Measurements from ENCODE around the gene CEP295NL.
A peak's percentile ranks its signal among the peaks of the same experiment; 100 is the strongest.

CEP295NL gene

DNA sequence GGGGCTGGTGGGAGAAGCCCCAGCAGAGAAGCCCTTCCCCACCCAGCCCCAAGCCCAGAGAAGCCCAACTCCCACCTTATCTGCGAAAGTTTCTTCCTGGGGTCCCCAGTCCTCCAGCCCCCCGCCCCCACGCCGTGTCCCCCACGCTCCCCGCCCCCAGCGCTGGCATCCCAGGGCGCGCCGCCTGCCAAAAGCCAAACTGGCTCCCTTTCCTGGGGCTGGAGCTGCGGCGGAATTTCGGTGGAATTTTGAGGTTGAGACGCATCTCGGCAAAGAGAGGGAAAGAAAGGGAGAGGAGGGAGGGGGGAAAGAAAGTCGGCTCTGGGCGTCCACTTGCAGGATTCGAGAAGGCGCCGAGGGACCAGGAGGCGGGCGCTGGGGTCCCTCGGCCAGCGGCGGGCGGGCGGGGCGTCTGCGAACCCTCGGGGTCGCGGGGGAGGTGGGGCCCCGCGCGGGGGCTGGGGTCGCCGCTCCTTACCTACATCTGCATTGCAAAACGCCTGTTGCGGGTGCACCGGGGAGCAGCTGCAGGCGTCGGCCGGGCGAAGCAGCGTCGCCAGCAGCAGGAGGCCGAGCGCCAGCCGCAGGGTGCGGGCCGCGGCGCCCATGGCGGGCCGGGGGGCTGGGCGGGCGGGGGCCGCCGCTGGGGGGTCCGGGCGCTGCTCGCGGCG lies 21.6 kb upstream of the CEP295NL start:
- H3K4me3 ChIP-seq (ENCODE audit: low read depth, low read length), result peak overlapping the region; percentile 53
- TF ChIP-seq, protein P1, sequence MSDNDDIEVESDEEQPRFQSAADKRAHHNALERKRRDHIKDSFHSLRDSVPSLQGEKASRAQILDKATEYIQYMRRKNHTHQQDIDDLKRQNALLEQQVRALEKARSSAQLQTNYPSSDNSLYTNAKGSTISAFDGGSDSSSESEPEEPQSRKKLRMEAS (IDR thresholded peaks at IDR 0.05; ENCODE audit: low read depth, low read length), result no peak
- TF ChIP-seq MYC (IDR thresholded peaks at IDR 0.05; ENCODE audit: low read depth, low read length), result no peak
- no peak for TF ChIP-seq POLR2A (IDR thresholded peaks at IDR 0.05; ENCODE audit: extremely low read depth, insufficient read length)
- TF ChIP-seq, protein P2, sequence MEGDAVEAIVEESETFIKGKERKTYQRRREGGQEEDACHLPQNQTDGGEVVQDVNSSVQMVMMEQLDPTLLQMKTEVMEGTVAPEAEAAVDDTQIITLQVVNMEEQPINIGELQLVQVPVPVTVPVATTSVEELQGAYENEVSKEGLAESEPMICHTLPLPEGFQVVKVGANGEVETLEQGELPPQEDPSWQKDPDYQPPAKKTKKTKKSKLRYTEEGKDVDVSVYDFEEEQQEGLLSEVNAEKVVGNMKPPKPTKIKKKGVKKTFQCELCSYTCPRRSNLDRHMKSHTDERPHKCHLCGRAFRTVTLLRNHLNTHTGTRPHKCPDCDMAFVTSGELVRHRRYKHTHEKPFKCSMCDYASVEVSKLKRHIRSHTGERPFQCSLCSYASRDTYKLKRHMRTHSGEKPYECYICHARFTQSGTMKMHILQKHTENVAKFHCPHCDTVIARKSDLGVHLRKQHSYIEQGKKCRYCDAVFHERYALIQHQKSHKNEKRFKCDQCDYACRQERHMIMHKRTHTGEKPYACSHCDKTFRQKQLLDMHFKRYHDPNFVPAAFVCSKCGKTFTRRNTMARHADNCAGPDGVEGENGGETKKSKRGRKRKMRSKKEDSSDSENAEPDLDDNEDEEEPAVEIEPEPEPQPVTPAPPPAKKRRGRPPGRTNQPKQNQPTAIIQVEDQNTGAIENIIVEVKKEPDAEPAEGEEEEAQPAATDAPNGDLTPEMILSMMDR (IDR thresholded peaks at IDR 0.05; ENCODE audit: low read depth, low read length), result no peak
- DNase-seq (ENCODE audit: low read depth), result peak; percentile 51

DNA sequence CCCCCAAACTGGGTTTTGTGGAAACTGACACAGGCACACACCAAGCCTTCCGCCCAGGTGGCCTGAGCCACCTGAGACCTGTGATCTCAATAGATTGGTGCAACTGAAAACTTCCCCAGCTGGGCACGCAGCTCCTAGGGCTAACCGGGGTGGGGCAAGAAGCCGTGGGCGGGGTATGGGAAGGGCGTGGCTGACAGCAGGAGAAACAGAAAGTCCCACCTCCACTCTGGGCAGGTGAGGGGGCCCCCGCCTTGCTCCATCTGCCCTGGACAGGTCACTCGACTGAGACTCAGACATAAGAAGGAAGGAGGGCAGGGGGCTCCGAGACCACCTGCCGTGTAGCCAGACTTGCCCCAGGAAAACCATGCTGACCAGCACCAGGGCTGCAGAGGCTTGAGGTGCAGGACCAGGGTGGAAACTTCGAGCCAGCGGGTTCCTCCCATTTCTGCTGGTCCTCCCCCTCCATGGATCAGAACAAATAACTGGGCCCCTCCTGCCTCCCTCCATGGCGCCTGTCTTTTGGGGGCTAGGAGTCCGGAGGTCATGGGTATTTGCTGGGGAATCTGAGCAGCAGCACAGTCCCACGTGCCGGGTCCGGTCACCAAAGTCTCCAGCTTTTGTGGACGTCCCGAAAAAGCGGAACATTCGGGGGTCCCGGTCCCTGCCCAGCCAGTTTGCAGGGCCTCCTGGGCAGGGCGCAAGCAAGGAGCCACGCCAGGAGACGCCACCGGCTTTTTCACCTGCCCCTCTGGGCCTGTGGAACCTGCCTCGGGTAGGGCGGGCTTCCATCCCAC lies 20.9 kb upstream of the CEP295NL start:
- peak; percentile 64 for DNase-seq (ENCODE audit: low read depth)
- TF ChIP-seq, protein P2 (IDR thresholded peaks at IDR 0.05; ENCODE audit: low read depth, low read length), result no peak
- TF ChIP-seq, protein P1 (IDR thresholded peaks at IDR 0.05; ENCODE audit: low read depth, low read length), result no peak
- TF ChIP-seq POLR2A (IDR thresholded peaks at IDR 0.05; ENCODE audit: extremely low read depth, insufficient read length) (no peak), MYC (IDR thresholded peaks at IDR 0.05; ENCODE audit: low read depth, low read length) (no peak)
- peak overlapping the region; percentile 53 for H3K4me3 ChIP-seq (ENCODE audit: low read depth, low read length)

DNA sequence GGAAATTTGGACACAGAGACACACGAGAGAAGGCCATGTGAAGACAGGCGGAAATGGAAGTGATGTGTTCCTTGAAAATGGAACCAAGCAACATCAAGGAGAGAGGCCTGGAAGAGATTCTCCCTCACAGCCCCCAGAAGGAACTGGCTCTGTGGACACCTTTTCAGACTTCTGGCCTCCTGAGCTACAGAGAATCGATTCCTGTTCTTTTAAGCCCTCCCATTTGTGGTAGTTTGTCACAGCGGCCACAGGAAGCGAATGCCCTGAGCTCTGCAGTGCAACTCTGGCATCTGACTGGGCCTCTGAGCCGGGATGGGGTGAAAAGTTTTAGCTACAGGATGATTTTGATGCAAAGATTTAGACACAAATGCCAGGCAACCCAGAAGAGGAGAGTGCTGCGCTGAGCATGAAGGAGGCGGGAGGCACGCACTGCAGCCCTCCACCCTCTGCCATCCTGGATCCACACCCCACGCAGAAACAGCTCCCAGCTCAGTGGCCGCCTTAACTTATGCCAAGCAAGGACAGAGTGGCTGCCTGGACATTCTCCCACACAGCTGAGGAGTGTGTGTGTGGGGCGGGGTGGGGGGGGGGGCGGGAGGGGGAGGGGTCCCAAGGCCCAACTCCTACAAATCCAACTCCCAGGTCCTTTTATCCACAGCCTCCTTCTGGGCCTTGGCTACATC lies 20.0 kb upstream of the CEP295NL start:
- H3K4me3 ChIP-seq (ENCODE audit: low read depth, low read length), result peak overlapping the region; percentile 17
- TF ChIP-seq, protein P1 (IDR thresholded peaks at IDR 0.05; ENCODE audit: low read depth, low read length), result no peak
- TF ChIP-seq, protein P2 (IDR thresholded peaks at IDR 0.05; ENCODE audit: low read depth, low read length), result no peak
- TF ChIP-seq MYC (IDR thresholded peaks at IDR 0.05; ENCODE audit: low read depth, low read length) (no peak), POLR2A (IDR thresholded peaks at IDR 0.05; ENCODE audit: extremely low read depth, insufficient read length) (no peak)
- DNase-seq (ENCODE audit: low read depth), result peak; percentile 72

DNA sequence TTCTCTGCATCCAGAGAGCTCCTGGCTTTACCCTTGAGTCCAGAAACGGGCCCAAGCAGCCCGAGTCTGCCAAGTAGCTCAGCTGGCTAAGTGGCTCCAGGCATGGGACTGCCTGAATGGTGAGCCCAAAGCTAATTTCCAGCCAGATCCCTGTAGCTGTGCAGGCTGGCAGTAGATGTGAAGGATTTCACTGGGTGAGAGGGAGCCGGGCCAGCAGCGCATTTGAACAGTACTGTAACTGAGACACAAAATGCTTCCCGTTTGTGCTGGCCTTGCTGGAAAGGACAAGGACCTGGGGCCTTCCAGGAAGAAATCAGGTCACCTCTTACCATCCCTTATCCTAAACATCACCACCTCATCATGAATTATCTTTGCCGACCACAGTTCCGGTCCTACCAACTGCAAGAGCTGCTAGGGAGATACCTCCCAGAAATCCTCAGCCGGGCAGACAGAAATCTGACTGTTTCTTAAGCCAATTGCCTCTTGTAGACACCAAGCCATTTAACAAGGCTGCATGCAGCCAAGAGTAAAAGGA lies 18.5 kb upstream of the CEP295NL start:
- H3K4me3 ChIP-seq (ENCODE audit: low read depth, low read length), result no peak overlapping the region
- no peak for DNase-seq (ENCODE audit: low read depth)
- TF ChIP-seq MYC (IDR thresholded peaks at IDR 0.05; ENCODE audit: low read depth, low read length), result no peak
- TF ChIP-seq, protein P2 (IDR thresholded peaks at IDR 0.05; ENCODE audit: low read depth, low read length), result no peak
- TF ChIP-seq, protein P1 (IDR thresholded peaks at IDR 0.05; ENCODE audit: low read depth, low read length), result no peak
- no peak for TF ChIP-seq POLR2A (IDR thresholded peaks at IDR 0.05; ENCODE audit: extremely low read depth, insufficient read length)

DNA sequence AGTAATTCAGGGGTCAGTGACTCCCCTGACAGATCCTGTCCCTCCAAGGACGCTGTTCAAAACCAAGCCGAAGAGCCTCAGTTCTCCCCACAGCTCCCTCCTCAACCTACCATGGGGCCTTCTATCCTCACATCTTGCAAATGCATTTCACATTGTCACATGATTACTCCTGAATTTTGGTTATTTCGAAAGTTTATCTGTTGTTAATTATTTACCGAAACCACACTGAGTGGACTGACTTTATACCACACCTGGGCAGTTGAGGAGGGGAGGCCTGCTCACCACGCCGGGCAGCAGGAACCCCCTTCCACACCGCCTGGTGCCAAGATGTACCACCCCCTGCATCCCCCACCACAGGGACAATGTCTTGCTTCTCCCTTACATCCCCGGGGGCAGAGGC lies 17.5 kb upstream of the CEP295NL start:
- no peak for DNase-seq (ENCODE audit: low read depth)
- H3K4me3 ChIP-seq (ENCODE audit: low read depth, low read length), result no peak overlapping the region
- TF ChIP-seq, protein P1 (IDR thresholded peaks at IDR 0.05; ENCODE audit: low read depth, low read length), result no peak
- TF ChIP-seq, protein P2 (IDR thresholded peaks at IDR 0.05; ENCODE audit: low read depth, low read length), result no peak
- TF ChIP-seq POLR2A (IDR thresholded peaks at IDR 0.05; ENCODE audit: extremely low read depth, insufficient read length) (no peak), MYC (IDR thresholded peaks at IDR 0.05; ENCODE audit: low read depth, low read length) (no peak)
